H1 (cell line): ENCODE results near the gene DLX5.

Experiments used
- CHD2 ChIP-seq: IDR thresholded peaks from 2 replicates; pipeline ENCODE4 v1.6.1; 2012; ENCODE audit warnings: low read length, improper control_type of control experiment
- CREB1 ChIP-seq: IDR thresholded peaks from 2 replicates; pipeline ENCODE4 v1.6.1; 2012; ENCODE audit warnings: inconsistent platforms
- CTCF ChIP-seq, 3 experiments: IDR thresholded peaks; 1 replicate in 2 of 3; 2 replicates in 1 of 3; pipeline versions ENCODE4 v1.5.1 to v1.6.1; 2011; ENCODE audit warnings: low read length in 3 of 3, mild to moderate bottlenecking in 3 of 3, inconsistent platforms in 2 of 3, low read depth in 1 of 3, moderate library complexity in 1 of 3; ENCODE audit not compliant: insufficient read depth in 1 of 3; ENCODE audit errors: control extremely low read depth in 1 of 3
- EGR1 ChIP-seq: IDR thresholded peaks from 2 replicates; pipeline ENCODE4 v1.6.1; 2011; ENCODE audit warnings: low read depth, low read length, borderline replicate concordance
- EP300 ChIP-seq, 2 experiments: IDR thresholded peaks; 1 replicate in 1 of 2; 2 replicates in 1 of 2; pipeline ENCODE4 v1.6.1; 2011 to 2012; ENCODE audit warnings: low read depth in 2 of 2, low read length in 2 of 2, mild to moderate bottlenecking in 2 of 2, borderline replicate concordance in 1 of 2, inconsistent platforms in 1 of 2, moderate library complexity in 1 of 2
- GABPA ChIP-seq: IDR thresholded peaks from 2 replicates; pipeline ENCODE4 v1.6.1; 2011; ENCODE audit warnings: mild to moderate bottlenecking, low read length, moderate library complexity, borderline replicate concordance; ENCODE audit not compliant: insufficient read depth
- GTF2F1 ChIP-seq: IDR thresholded peaks from 2 replicates; pipeline ENCODE4 v1.6.1; 2012; ENCODE audit warnings: low read depth, low read length, improper control_type of control experiment, borderline replicate concordance
- JUND ChIP-seq: IDR thresholded peaks from 2 replicates; pipeline ENCODE4 v1.6.1; 2011; ENCODE audit warnings: mild to moderate bottlenecking, improper control_type of control experiment, low read length
- MAX ChIP-seq: IDR thresholded peaks from 2 replicates; pipeline ENCODE4 v1.6.1; 2012; ENCODE audit warnings: inconsistent platforms
- POLR2AphosphoS5 ChIP-seq: IDR thresholded peaks from 2 replicates; pipeline ENCODE4 v1.6.1; 2011; ENCODE audit warnings: low read depth, low read length
- RAD21 ChIP-seq, 2 experiments: IDR thresholded peaks in 1 of 2; conservative IDR thresholded peaks in 1 of 2; 2 replicates each; pipeline ENCODE4 v1.6.1; 2011; ENCODE audit warnings: low read depth in 2 of 2, low read length in 2 of 2, improper control_type of control experiment in 1 of 2, inconsistent platforms in 1 of 2, mild to moderate bottlenecking in 1 of 2, moderate library complexity in 1 of 2
- SUZ12 ChIP-seq: fragments of 200-600 bp; sonication (generic); IDR thresholded peaks from 2 replicates; pipeline ENCODE4 v1.6.1; 2012; ENCODE audit warnings: mild to moderate bottlenecking, inconsistent platforms, low read length, moderate library complexity, mixed read lengths

- TF ChIP-seq EGR1 (no peak), JUND (no peak), GABPA (no peak), MAX (no peak), CREB1 (no peak), EP300 (IDR thresholded peaks at IDR 0.05; ENCODE audit: borderline replicate concordance in 1 of 2, low read depth in 2 of 2, low read length in 2 of 2) (no peak), CTCF (IDR thresholded peaks at IDR 0.05; ENCODE audit: control extremely low read depth in 1 of 3, insufficient read depth in 1 of 3, low read depth in 1 of 3, low read length in 3 of 3) (no peak), CHD2 (no peak), RAD21 (IDR thresholded peaks at IDR 0.05 in 1 of 2, conservative IDR thresholded peaks at IDR 0.05 in 1 of 2; ENCODE audit: low read depth in 2 of 2, low read length in 2 of 2) (no peak), SUZ12 (no peak), GTF2F1 (no peak), POLR2AphosphoS5 (no peak)
These were observed 30.7 kb downstream of the DLX5 start for GRCh38 chr7:96993980-96994379.
